Activated B cell treated with CpG ODN at 0.5 μM for 24 hours (primary cell): ENCODE data around the gene PLA2G6. TPM values are rescaled to one million over a fixed set of nuclear protein-coding genes. Genes with fewer than 3 reads are reported as not detected.

Source experiments
- ATAC-seq: fragments of 200-7000 bp; cut with Tn5 transposase; one replicate; pipeline ENCODE4 v1.10.0; 2021; ENCODE audit warnings: low read depth, mild to moderate bottlenecking, moderate library complexity
- CTCF ChIA-PET: fragments of 350-600 bp; sonication (Branson Sonifier 250); formaldehyde crosslinking; loops from one replicate; lab custom pipeline; 2021; ENCODE audit warnings: antibody characterized with exemption; lab: Charles Lee
- POLR2A ChIA-PET: fragments of 350-600 bp; sonication (Branson Sonifier 250); formaldehyde crosslinking; loops from one replicate; lab custom pipeline; 2021; ENCODE audit warnings: antibody characterized with exemption; lab: Charles Lee
- DNase-seq: peaks from one replicate; pipeline ENCODE4 v3.0.0; 2022
- H3K27ac Mint-ChIP-seq: one replicate; pipeline ENCODE4 v1.8.0; 2020; ENCODE audit warnings: mixed read lengths
- H3K27me3 Mint-ChIP-seq: one replicate; pipeline ENCODE4 v1.8.0; 2021; ENCODE audit warnings: mixed read lengths
- H3K36me3 Mint-ChIP-seq: one replicate; pipeline ENCODE4 v1.8.0; 2021; ENCODE audit warnings: low read depth, mixed read lengths
- H3K4me1 Mint-ChIP-seq: one replicate; pipeline ENCODE4 v1.8.0; 2021; ENCODE audit warnings: mixed read lengths
- H3K4me3 Mint-ChIP-seq: one replicate; pipeline ENCODE4 v1.8.0; 2020; ENCODE audit warnings: mild to moderate bottlenecking, mixed read lengths
- H3K9me3 Mint-ChIP-seq: one replicate; pipeline ENCODE4 v1.8.0; 2020; ENCODE audit warnings: mixed read lengths
- CTCF ChIP-seq: fragments of 200-600 bp; IDR thresholded peaks from one replicate; pipeline ENCODE4 v1.8.0; 2022; ENCODE audit warnings: antibody characterized with exemption, mild to moderate bottlenecking
- intact Hi-C: fragments of 100-400 bp; cut with micrococcal nuclease; formaldehyde crosslinking; loops from one replicate; pipeline ENCODE4 v1.15.1; 2024
- total RNA-seq: library from RNA; stranded (reverse); gene quantifications from 2 replicates; pipeline ENCODE4 v1.2.3, GENCODE V29; 2022

Gene PLA2G6
- total RNA-seq, 1 donor from 2014 or later, result 64.0 TPM

DNA sequence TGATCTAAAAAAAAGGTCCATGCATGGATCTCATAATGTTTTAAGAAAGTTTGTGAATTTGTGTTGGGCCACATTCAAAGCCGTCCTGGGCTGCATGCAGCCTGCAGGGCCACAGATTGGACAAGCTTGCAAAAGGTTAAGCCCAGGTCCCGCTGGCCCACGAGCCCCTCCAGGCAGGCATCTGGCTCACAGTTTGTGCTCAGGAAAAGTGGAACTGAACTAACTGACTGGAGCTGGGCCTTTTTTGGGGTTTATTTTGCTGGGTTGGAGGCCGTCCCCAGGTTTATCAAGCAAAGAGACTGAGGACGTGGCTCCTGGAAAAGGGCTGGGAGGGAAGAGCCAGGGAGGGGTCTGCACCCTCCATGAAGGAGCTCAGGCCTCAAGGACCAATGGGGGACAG is 39.0 kb downstream of the PLA2G6 start:
- Mint-ChIP-seq H3K4me3 (no peak overlapping the region), H3K27me3 (no peaks in the 10 kb centered on the region), H3K9me3 (no peaks in the 10 kb centered on the region), H3K27ac (no peak overlapping the region), H3K36me3 (peaks cover 50% of the 10 kb centered on the region), H3K4me1 (peaks cover under 1% of the 10 kb centered on the region)
- ChIA-PET CTCF (no interaction called here), POLR2A (no interaction called here)
- intact Hi-C loops, result no loop called here
- DNase-seq, result no peak
- no peak for TF ChIP-seq CTCF
- no peak for ATAC-seq

DNA sequence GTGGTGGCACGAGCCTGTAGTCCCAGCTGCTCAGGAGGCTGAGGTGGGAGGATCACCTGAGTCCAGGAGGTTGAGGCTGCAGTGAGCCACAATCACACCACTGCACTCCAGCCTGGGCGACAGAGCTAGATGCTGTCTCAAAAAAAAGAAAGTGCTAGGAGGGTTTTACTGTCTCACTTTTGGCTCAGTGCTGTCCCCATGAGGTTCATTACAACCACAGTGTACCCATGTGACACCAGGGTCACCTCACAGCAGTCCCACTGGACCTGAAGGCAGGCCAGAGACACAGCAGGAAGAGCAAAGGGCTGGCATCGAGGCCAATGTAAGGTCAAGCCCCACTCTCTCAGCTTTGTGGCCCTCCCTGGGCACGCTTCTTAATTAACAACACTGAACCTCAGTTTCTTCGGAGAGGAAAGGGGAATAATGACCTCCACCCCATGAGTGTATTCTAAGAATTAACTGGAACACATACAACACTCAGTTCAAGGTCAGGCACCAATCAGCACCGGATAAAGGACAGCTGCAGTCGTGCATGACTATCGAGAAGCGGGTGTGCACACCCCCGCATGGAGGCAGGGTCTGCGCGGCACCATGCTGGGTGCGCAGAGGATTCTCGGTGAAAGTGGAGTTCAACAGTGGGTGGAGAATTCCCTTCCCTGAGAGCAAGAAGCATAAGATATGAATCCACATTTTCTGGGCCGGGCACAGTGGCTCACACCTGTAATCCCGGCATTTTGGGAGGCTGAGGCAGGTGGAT is 40.2 kb downstream of the PLA2G6 start:
- no peak for TF ChIP-seq CTCF
- no peaks in the 10 kb centered on the region for H3K27me3 Mint-ChIP-seq
- no peak overlapping the region for H3K27ac Mint-ChIP-seq
- H3K9me3 Mint-ChIP-seq, result no peaks in the 10 kb centered on the region
- H3K36me3 Mint-ChIP-seq, result peaks cover 52% of the 10 kb centered on the region
- DNase-seq, result no peak
- H3K4me3 Mint-ChIP-seq, result no peak overlapping the region
- intact Hi-C loops, result no loop called here
- no peaks in the 10 kb centered on the region for H3K4me1 Mint-ChIP-seq
- ChIA-PET POLR2A (no interaction called here), CTCF (no interaction called here)
- ATAC-seq, result no peak

DNA sequence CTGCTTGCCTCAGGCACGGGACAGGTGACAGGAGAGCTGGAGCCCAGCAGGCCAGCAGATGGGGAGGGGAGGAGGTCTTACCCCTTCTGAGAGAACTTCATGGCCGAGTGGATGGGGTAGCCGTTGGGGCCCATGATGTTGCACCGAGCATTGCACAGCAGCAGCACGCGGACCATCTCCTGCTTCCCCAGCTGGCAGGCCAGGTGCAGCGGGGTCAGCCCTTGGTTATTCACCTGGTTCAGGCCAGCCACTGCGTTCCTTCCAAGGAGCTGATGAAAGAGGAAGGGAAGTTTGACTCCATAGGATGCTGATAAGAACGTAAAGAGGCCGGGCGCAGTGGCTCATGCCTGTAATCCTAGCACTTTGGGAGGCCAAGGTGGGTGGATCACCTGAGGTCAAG is 41.7 kb downstream of the PLA2G6 start:
- H3K9me3 Mint-ChIP-seq, result no peaks in the 10 kb centered on the region
- DNase-seq (no peak), ATAC-seq (no peak)
- TF ChIP-seq CTCF, result no peak
- no peaks in the 10 kb centered on the region for H3K4me1 Mint-ChIP-seq
- ChIA-PET POLR2A (no interaction called here), CTCF (no interaction called here)
- H3K27me3 Mint-ChIP-seq, result no peaks in the 10 kb centered on the region
- H3K4me3 Mint-ChIP-seq, result no peak overlapping the region
- intact Hi-C loops, result no loop called here
- no peak overlapping the region for H3K27ac Mint-ChIP-seq
- peaks cover 59% of the 10 kb centered on the region for H3K36me3 Mint-ChIP-seq

DNA sequence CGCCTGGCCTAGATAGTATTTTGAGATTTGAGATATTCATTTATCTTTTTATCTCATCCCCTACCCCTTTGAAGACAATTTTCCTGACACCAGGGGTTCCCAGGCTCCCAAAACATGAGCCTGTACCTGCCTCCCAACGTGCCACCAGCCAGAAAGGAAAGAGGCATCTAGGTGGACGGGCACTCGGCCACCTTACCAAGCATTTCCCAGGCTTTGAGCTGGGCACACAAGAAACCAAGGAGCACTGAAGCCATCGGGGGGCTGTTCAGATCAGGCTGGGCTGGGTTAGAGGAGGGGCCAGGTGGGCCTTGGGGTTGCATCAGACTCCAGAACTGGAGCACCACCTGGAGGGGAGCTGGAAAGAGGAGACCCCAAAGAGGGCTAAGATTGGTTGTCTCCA is 42.7 kb downstream of the PLA2G6 start:
- no peak overlapping the region for H3K4me3 Mint-ChIP-seq
- no peak for TF ChIP-seq CTCF
- CTCF ChIA-PET, result no interaction called here
- H3K9me3 Mint-ChIP-seq, result no peaks in the 10 kb centered on the region
- ATAC-seq (no peak), DNase-seq (no peak)
- peaks cover 62% of the 10 kb centered on the region for H3K36me3 Mint-ChIP-seq
- no peaks in the 10 kb centered on the region for H3K27me3 Mint-ChIP-seq
- no peak overlapping the region for H3K27ac Mint-ChIP-seq
- no peaks in the 10 kb centered on the region for H3K4me1 Mint-ChIP-seq
- POLR2A ChIA-PET, result no interaction called here
- intact Hi-C loops, result no loop called here

DNA sequence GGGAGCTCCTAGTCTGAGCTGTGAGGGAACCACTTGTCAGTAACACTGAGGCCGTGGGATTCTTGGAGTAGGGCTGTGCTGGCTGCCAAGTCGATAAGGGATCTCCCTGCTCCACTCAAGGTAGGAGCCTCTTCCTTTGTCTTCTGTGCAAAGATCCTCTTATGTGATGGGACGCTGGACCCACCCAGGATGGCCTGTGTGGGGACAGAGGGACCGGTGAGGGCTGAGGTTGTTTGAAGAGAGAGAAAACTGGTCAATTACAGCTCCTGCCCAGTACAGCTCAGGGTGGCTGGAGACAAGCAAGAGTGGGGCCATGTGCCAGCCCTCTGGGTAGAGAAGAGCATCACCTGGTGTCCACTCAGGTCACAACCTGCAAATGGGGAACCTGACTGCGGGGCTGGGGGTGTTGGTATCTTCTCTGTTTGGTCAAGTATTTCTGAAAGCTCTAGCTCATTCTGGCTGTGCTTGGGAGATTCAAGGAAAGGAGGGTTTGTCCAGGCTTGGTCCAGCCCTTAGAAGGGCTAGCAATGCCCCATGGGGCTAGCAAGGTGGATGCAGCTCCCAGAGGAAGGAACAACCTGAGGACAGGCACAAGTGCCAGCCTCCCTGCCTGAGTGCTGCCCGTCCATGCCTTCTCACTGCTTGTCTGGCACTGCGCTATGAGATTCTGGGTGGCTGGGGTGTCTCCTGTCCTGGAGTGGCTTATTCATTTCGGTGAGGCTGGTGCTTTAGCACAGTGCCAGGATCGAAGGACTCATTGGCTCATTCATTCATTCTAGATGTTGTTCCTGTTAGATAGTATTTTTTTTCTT is 43.5 kb downstream of the PLA2G6 start:
- Mint-ChIP-seq H3K27ac (no peak overlapping the region), H3K9me3 (no peaks in the 10 kb centered on the region), H3K4me1 (no peaks in the 10 kb centered on the region), H3K4me3 (no peak overlapping the region), H3K27me3 (no peaks in the 10 kb centered on the region), H3K36me3 (peaks cover 64% of the 10 kb centered on the region)
- POLR2A ChIA-PET, result no interaction called here
- DNase-seq (no peak), ATAC-seq (no peak)
- no peak for TF ChIP-seq CTCF
- CTCF ChIA-PET, result no interaction called here
- intact Hi-C loops, result no loop called here
